GM23338 (cell line): ENCODE measurements around the gene RAB44.

ENCODE experiments used
- POLR2AphosphoS5 ChIP-seq: IDR thresholded peaks from 2 replicates; pipeline ENCODE4 v1.6.1; 2016; ENCODE audit warnings: antibody characterized with exemption, low read depth
- TF ChIP-seq, protein P1 (sequence below), 2 experiments: fragments of 200-600 bp in 1 of 2; sonication (generic) in 1 of 2; conservative IDR thresholded peaks; 2 replicates each; pipeline versions ENCODE4 v1.5.1 to v1.6.1; 2016 to 2017; ENCODE audit warnings: antibody characterized with exemption in 2 of 2, low read depth in 2 of 2, mild to moderate bottlenecking in 2 of 2, moderate library complexity in 1 of 2

DNA sequence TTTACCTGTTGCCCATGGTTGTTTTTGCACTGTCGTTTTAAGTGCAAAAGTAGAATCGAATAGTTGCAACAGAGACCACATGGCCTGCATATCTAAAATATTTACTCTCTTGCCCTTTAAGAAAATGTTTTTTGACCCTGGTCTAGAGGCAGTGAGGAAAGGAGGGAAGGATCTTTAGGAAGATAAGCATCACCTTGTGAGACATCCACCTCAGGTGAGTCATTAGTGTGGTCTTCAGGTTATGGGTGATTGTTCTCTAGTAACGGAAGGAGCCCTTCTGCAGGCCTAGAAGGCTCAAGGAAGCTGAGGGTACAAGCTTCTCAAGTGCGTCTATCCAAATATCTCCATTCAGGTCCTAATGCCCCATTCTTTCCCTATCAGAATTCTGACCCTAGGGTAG, 6.6 kb upstream of the RAB44 start:
- TF ChIP-seq, protein P1, sequence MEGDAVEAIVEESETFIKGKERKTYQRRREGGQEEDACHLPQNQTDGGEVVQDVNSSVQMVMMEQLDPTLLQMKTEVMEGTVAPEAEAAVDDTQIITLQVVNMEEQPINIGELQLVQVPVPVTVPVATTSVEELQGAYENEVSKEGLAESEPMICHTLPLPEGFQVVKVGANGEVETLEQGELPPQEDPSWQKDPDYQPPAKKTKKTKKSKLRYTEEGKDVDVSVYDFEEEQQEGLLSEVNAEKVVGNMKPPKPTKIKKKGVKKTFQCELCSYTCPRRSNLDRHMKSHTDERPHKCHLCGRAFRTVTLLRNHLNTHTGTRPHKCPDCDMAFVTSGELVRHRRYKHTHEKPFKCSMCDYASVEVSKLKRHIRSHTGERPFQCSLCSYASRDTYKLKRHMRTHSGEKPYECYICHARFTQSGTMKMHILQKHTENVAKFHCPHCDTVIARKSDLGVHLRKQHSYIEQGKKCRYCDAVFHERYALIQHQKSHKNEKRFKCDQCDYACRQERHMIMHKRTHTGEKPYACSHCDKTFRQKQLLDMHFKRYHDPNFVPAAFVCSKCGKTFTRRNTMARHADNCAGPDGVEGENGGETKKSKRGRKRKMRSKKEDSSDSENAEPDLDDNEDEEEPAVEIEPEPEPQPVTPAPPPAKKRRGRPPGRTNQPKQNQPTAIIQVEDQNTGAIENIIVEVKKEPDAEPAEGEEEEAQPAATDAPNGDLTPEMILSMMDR (conservative IDR thresholded peaks at IDR 0.05; ENCODE audit: low read depth in 2 of 2) = no peak
- no peak for TF ChIP-seq POLR2AphosphoS5
